H1 (cell line): ENCODE results near the gene NFATC1. TPM values are rescaled to one million over a fixed set of nuclear protein-coding genes. Genes with fewer than 3 reads are reported as not detected.

ENCODE experiments used
- CTCF ChIA-PET: fragments of 300-600 bp; sonication (Branson Sonifier 250); formaldehyde crosslinking; loops from one replicate; lab custom pipeline; 2021; ENCODE audit not compliant: partially characterized antibody; lab: Charles Lee
- POLR2A ChIA-PET: fragments of 300-600 bp; sonication (Branson Sonifier 250); formaldehyde crosslinking; loops from one replicate; lab custom pipeline; 2021; ENCODE audit warnings: inconsistent platforms; ENCODE audit not compliant: partially characterized antibody; lab: Charles Lee
- DNase-seq, 2 experiments: peaks; one replicate each; pipeline versions ENCODE4 v3.0.0 to v3.0.0-alpha.2; 2010 to 2022; ENCODE audit warnings: low spot score in 2 of 2, low read depth in 1 of 2, mixed read lengths in 1 of 2
- FAIRE-seq: peaks from 2 replicates; lab custom pipeline; 2011; peaks lifted over from hg19 to GRCh38; lab: Jason Lieb, UNC
- H2AFZ ChIP-seq: 2 replicates; pipeline ENCODE4 v1.8.1; 2012; ENCODE audit warnings: low read length, inconsistent platforms
- H2AK5ac ChIP-seq: 2 replicates; pipeline ENCODE4 v1.6.1; 2013; ENCODE audit warnings: low read depth, low read length
- H2BK120ac ChIP-seq: replicated peaks from 2 replicates; pipeline ENCODE3; 2013; ENCODE audit warnings: low read depth, low read length, inconsistent platforms
- H2BK12ac ChIP-seq: 2 replicates; pipeline ENCODE4 v1.6.1; 2013; ENCODE audit warnings: low read depth, low read length
- H2BK15ac ChIP-seq: 2 replicates; pipeline ENCODE4 v1.6.1; 2013; ENCODE audit warnings: low read length
- H2BK20ac ChIP-seq: 2 replicates; pipeline ENCODE4 v1.6.1; 2013; ENCODE audit warnings: low read length
- H2BK5ac ChIP-seq: 2 replicates; pipeline ENCODE4 v1.6.1; 2013; ENCODE audit warnings: low read depth, low read length
- H3K14ac ChIP-seq: 2 replicates; pipeline ENCODE4 v1.6.1; 2013; ENCODE audit warnings: inconsistent platforms; ENCODE audit not compliant: insufficient read length
- H3K18ac ChIP-seq: 2 replicates; pipeline ENCODE4 v1.6.1; 2013; ENCODE audit warnings: low read length; ENCODE audit errors: extremely low read depth
- H3K23ac ChIP-seq: 2 replicates; pipeline ENCODE4 v1.6.1; 2013; ENCODE audit warnings: inconsistent platforms; ENCODE audit not compliant: insufficient read length
- H3K23me2 ChIP-seq: 2 replicates; pipeline ENCODE4 v1.6.1; 2013; ENCODE audit warnings: low read depth, low read length
- H3K27ac ChIP-seq: 2 replicates; pipeline ENCODE4 v1.6.1; 2011; ENCODE audit warnings: low read depth, low read length, inconsistent platforms
- H3K27me3 ChIP-seq, 4 experiments: replicated peaks in 1 of 4; 1 replicate in 1 of 4; 2 replicates in 3 of 4; pipeline versions ENCODE4 v1.6.1 to v1.8.1; 2011 to 2013; ENCODE audit warnings: low read length in 3 of 4, mild to moderate bottlenecking in 3 of 4, inconsistent platforms in 2 of 4, mixed read lengths in 2 of 4, moderate library complexity in 1 of 4; ENCODE audit not compliant: control insufficient read depth in 3 of 4, insufficient read depth in 3 of 4; ENCODE audit errors: extremely low read depth in 1 of 4
- H3K36me3 ChIP-seq, 4 experiments: 2 replicates each; pipeline versions ENCODE4 v1.6.1 to v1.8.1; 2011 to 2013; ENCODE audit warnings: mild to moderate bottlenecking in 4 of 4, low read length in 3 of 4, moderate library complexity in 2 of 4, control low read depth in 1 of 4, inconsistent platforms in 1 of 4; ENCODE audit not compliant: insufficient read depth in 4 of 4, control insufficient read depth in 2 of 4
- H3K4ac ChIP-seq: replicated peaks from 2 replicates; pipeline ENCODE3; 2013; ENCODE audit warnings: low read length, low read depth, mixed read lengths, inconsistent platforms; ENCODE audit not compliant: insufficient read length
- H3K4me1 ChIP-seq, 4 experiments: replicated peaks in 1 of 4; 1 replicate in 1 of 4; 2 replicates in 3 of 4; pipeline versions ENCODE4 v1.6.1 to v1.8.1; 2011 to 2013; ENCODE audit warnings: low read length in 3 of 4, inconsistent platforms in 2 of 4, mixed read lengths in 1 of 4; ENCODE audit not compliant: insufficient read depth in 4 of 4, control insufficient read depth in 3 of 4
- H3K4me2 ChIP-seq, 2 experiments: 2 replicates each; pipeline versions ENCODE4 v1.6.1 to v1.8.1; 2011 to 2013; ENCODE audit warnings: low read depth in 2 of 2, low read length in 2 of 2, control low read depth in 1 of 2, inconsistent platforms in 1 of 2, mild to moderate bottlenecking in 1 of 2; ENCODE audit not compliant: insufficient read depth in 1 of 2
- H3K4me3 ChIP-seq, 4 experiments: fragments of 200-600, 300-600 bp in 1 of 4; sonication (generic), shearing (Covaris generic), sonication (Bioruptor Twin) in 1 of 4; 2 replicates each; pipeline versions ENCODE4 v1.5.1 to v1.8.1; 2011 to 2016; ENCODE audit warnings: low read length in 4 of 4, low read depth in 3 of 4, control low read depth in 2 of 4, inconsistent platforms in 2 of 4, mild to moderate bottlenecking in 2 of 4, mixed read lengths in 1 of 4, moderate library complexity in 1 of 4; ENCODE audit not compliant: insufficient read depth in 2 of 4; ENCODE audit errors: extremely low read depth in 1 of 4
- H3K56ac ChIP-seq: replicated peaks from 2 replicates; pipeline ENCODE3; 2013; ENCODE audit warnings: low read depth, mild to moderate bottlenecking, mixed read lengths, low read length, inconsistent platforms; ENCODE audit not compliant: insufficient read length
- H3K79me1 ChIP-seq: 2 replicates; pipeline ENCODE4 v1.6.1; 2013; ENCODE audit warnings: low read depth, low read length, control low read depth
- H3K79me2 ChIP-seq, 2 experiments: 2 replicates each; pipeline versions ENCODE4 v1.6.1 to v1.8.1; 2012 to 2013; ENCODE audit warnings: low read length in 2 of 2, mild to moderate bottlenecking in 2 of 2, inconsistent platforms in 1 of 2; ENCODE audit not compliant: insufficient read depth in 2 of 2, control insufficient read depth in 1 of 2
- H3K9ac ChIP-seq, 4 experiments: replicated peaks in 1 of 4; 1 replicate in 1 of 4; 2 replicates in 3 of 4; pipeline versions ENCODE4 v1.6.1 to v1.8.1; 2011 to 2013; ENCODE audit warnings: low read depth in 3 of 4, low read length in 3 of 4, control low read depth in 2 of 4, mild to moderate bottlenecking in 2 of 4, moderate library complexity in 2 of 4, inconsistent platforms in 1 of 4; ENCODE audit errors: extremely low read depth in 1 of 4
- H3K9me3 ChIP-seq, 2 experiments: 2 replicates each; pipeline versions ENCODE4 v1.6.1 to v1.8.1; 2012 to 2013; ENCODE audit warnings: mild to moderate bottlenecking in 2 of 2, moderate library complexity in 2 of 2, control low read depth in 1 of 2, inconsistent platforms in 1 of 2, low read depth in 1 of 2, low read length in 1 of 2, mixed read lengths in 1 of 2; ENCODE audit not compliant: insufficient read depth in 2 of 2
- H4K20me1 ChIP-seq, 2 experiments: replicated peaks in 1 of 2; 2 replicates each; pipeline versions ENCODE3 to v1.8.1; 2011 to 2013; ENCODE audit warnings: inconsistent platforms in 2 of 2, low read length in 2 of 2, mild to moderate bottlenecking in 1 of 2; ENCODE audit not compliant: insufficient read depth in 2 of 2, control insufficient read depth in 1 of 2
- H4K5ac ChIP-seq: 2 replicates; pipeline ENCODE4 v1.6.1; 2013; ENCODE audit warnings: low read length, low read depth, mixed read lengths, inconsistent platforms; ENCODE audit not compliant: insufficient read length
- H4K8ac ChIP-seq: 2 replicates; pipeline ENCODE4 v1.8.0; 2013; ENCODE audit warnings: mild to moderate bottlenecking, moderate library complexity, low read length, inconsistent platforms; ENCODE audit not compliant: insufficient read depth; ENCODE audit errors: extremely low read depth
- H4K91ac ChIP-seq: replicated peaks from 2 replicates; pipeline ENCODE3; 2013; ENCODE audit warnings: low read length, mixed read lengths, inconsistent platforms; ENCODE audit not compliant: insufficient read length
- EGR1 ChIP-seq: IDR thresholded peaks from 2 replicates; pipeline ENCODE4 v1.6.1; 2011; ENCODE audit warnings: low read depth, low read length, borderline replicate concordance
- EZH2 ChIP-seq: fragments of 200-600 bp; sonication (generic); IDR thresholded peaks from 2 replicates; pipeline ENCODE4 v1.7.1; 2012; ENCODE audit warnings: low read depth, mild to moderate bottlenecking, moderate library complexity, low read length, inconsistent platforms; ENCODE audit not compliant: severe bottlenecking
- GABPA ChIP-seq: IDR thresholded peaks from 2 replicates; pipeline ENCODE4 v1.6.1; 2011; ENCODE audit warnings: mild to moderate bottlenecking, low read length, moderate library complexity, borderline replicate concordance; ENCODE audit not compliant: insufficient read depth
- HDAC6 ChIP-seq: IDR thresholded peaks from one replicate; pipeline ENCODE4 v1.7.1; 2012; ENCODE audit warnings: low read depth, mild to moderate bottlenecking, inconsistent platforms, low read length, moderate library complexity
- JUN ChIP-seq: IDR thresholded peaks from 2 replicates; pipeline ENCODE4 v1.6.1; 2011; ENCODE audit warnings: low read depth, mild to moderate bottlenecking, improper control_type of control experiment, low read length
- MAFK ChIP-seq: IDR thresholded peaks from 2 replicates; pipeline ENCODE4 v1.6.1; 2012; ENCODE audit warnings: low read depth, mild to moderate bottlenecking, improper control_type of control experiment, low read length
- NANOG ChIP-seq: IDR thresholded peaks from 2 replicates; pipeline ENCODE4 v1.6.1; 2011; ENCODE audit warnings: low read length, low read depth, mild to moderate bottlenecking, inconsistent platforms; ENCODE audit not compliant: insufficient read depth, poor library complexity, severe bottlenecking
- PHF8 ChIP-seq: fragments of 200-600 bp; sonication (generic); conservative IDR thresholded peaks from 2 replicates; pipeline ENCODE4 v1.7.1; 2012; ENCODE audit warnings: low read depth, mild to moderate bottlenecking, inconsistent platforms, low read length, moderate library complexity
- POLR2AphosphoS5 ChIP-seq: IDR thresholded peaks from 2 replicates; pipeline ENCODE4 v1.6.1; 2011; ENCODE audit warnings: low read depth, low read length
- POU5F1 ChIP-seq: IDR thresholded peaks from 2 replicates; pipeline ENCODE4 v1.6.1; 2011; ENCODE audit warnings: low read depth, mild to moderate bottlenecking, low read length, moderate library complexity
- RAD21 ChIP-seq, 2 experiments: IDR thresholded peaks in 1 of 2; conservative IDR thresholded peaks in 1 of 2; 2 replicates each; pipeline ENCODE4 v1.6.1; 2011; ENCODE audit warnings: low read depth in 2 of 2, low read length in 2 of 2, improper control_type of control experiment in 1 of 2, inconsistent platforms in 1 of 2, mild to moderate bottlenecking in 1 of 2, moderate library complexity in 1 of 2
- SP4 ChIP-seq: IDR thresholded peaks from 2 replicates; pipeline ENCODE4 v1.6.1; 2012; ENCODE audit warnings: low read length, inconsistent platforms
- SRF ChIP-seq: IDR thresholded peaks from 2 replicates; pipeline ENCODE4 v1.6.1; 2011; ENCODE audit warnings: mild to moderate bottlenecking, low read depth, low read length, moderate library complexity
- WGBS, 2 experiments: shearing (Covaris generic) in 1 of 2; methylation state at CpG; one replicate each; pipeline versions ENCODE4 v1.1.6 to v1.1.7; 2013 to 2015; ENCODE audit warnings: low lambda C conversion rate in 2 of 2, mixed read lengths in 2 of 2, inconsistent platforms in 1 of 2, low coverage in 1 of 2, missing lambda C conversion rate in 1 of 2; ENCODE audit not compliant: insufficient replicate concordance in 2 of 2, insufficient coverage in 1 of 2, insufficient read length in 1 of 2; ENCODE audit errors: extremely low coverage in 1 of 2, missing lambda C conversion rate in 1 of 2; 5-methylcytosine and 5-hydroxymethylcytosine counted together
- polyA plus RNA-seq, 7 experiments: library from polyadenylated mRNA; depleted of rRNA in 3 of 7; stranded (reverse) in 5 of 7; unstranded in 2 of 7; fragments of >200 nt in 5 of 7; fragments of 200-250 nt in 2 of 7; gene quantifications; 1 replicate in 5 of 7; 2 replicates in 1 of 7; 4 replicates in 1 of 7; pipeline versions ENCODE4 v1.2.1 to v1.2.3, GENCODE V29; 2011 to 2013; ENCODE audit warnings: missing spikeins in 2 of 7, mixed read lengths in 2 of 7
- total RNA-seq: library from RNA; stranded (reverse); fragmentation: NEBNext Ultra II Directional; extraction: Animal tissue kit (Norgen Biotek cat#: 25700); gene quantifications from 2 replicates; pipeline ENCODE4 v1.2.1, GENCODE V29; 2021

Gene NFATC1
- total and polyA plus RNA-seq, 2 of the 8 experiments (the other 6 are each of a cell fraction or from before 2014, with no cell fraction given) = 2.0 to 6.6 TPM

DNA sequence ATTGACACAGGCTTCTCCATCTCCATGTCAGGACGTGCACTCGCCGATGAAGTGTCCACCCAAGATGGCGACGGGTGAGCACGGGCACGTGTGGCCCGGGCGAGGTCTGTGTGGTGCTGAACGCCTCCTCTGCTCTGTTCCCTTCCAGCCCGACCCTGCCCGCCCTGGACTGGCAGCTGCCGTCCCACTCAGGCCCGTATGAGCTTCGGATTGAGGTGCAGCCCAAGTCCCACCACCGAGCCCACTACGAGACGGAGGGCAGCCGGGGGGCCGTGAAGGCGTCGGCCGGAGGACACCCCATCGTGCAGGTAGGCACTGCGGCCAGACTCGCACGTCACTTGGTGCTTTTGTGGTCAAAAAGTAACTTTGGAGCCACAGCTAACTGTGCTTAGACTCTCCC lies 37.7 kb downstream of the NFATC1 start:
- no peaks in the 10 kb centered on the region for H3K79me2 ChIP-seq
- H2BK12ac ChIP-seq = no peak overlapping the region
- no peak overlapping the region for H3K4me2 ChIP-seq
- no peak overlapping the region for H3K4me3 ChIP-seq
- H2AK5ac ChIP-seq = no peak overlapping the region
- H3K79me1 ChIP-seq = peaks cover 3% of the 10 kb centered on the region; the same call in 1 of the 2 replicates
- H4K91ac ChIP-seq = no peak overlapping the region
- H3K36me3 ChIP-seq = no peaks in the 10 kb centered on the region
- H3K4ac ChIP-seq = no peak overlapping the region
- H4K8ac ChIP-seq = peak overlapping the region; percentile 14; the same call in 1 of the 2 replicates
- FAIRE-seq = no peak
- no peak overlapping the region for H3K14ac ChIP-seq
- no peak overlapping the region for H2BK120ac ChIP-seq
- H2BK15ac ChIP-seq = no peak overlapping the region
- ChIA-PET POLR2A (no interaction called here), CTCF (no interaction called here)
- H3K9ac ChIP-seq = no peak overlapping the region
- H3K27me3 ChIP-seq = no peaks in the 10 kb centered on the region
- H3K27ac ChIP-seq = no peak overlapping the region
- no peaks in the 10 kb centered on the region for H3K23me2 ChIP-seq
- H4K20me1 ChIP-seq = peaks cover 0 to 2% of the 10 kb centered on the region in 2 experiments
- H3K4me1 ChIP-seq = no peaks in the 10 kb centered on the region
- H2BK20ac ChIP-seq = no peak overlapping the region
- no peak overlapping the region for H3K23ac ChIP-seq
- H3K18ac ChIP-seq = no peak overlapping the region
- TF ChIP-seq MAFK (no peak), EGR1 (no peak), EZH2 (no peak), JUN (no peak), SP4 (no peak), GABPA (no peak), HDAC6 (no peak), POU5F1 (no peak), PHF8 (no peak), NANOG (no peak), SRF (no peak), POLR2AphosphoS5 (no peak), RAD21 (IDR thresholded peaks at IDR 0.05 in 1 of 2, conservative IDR thresholded peaks at IDR 0.05 in 1 of 2; ENCODE audit: low read depth in 2 of 2, low read length in 2 of 2) (no peak)
- H2AFZ ChIP-seq = no peak overlapping the region
- H4K5ac ChIP-seq = no peak overlapping the region
- no peak for DNase-seq
- H3K9me3 ChIP-seq = no peaks in the 10 kb centered on the region
- H2BK5ac ChIP-seq = 0 out of 2 replicates have a peak overlapping the region, but pooled peaks have one; percentile 52
- WGBS, 2 experiments = 96% methylated on average over 27 of the region's 27 CpGs; no CpG with 5 or more reads in 1 of the 2 experiments
- no peak overlapping the region for H3K56ac ChIP-seq
